Nephron (organoid): ENCODE measurements around the gene SGCB.

ENCODE experiments used
- H3K27ac Mint-ChIP-seq, 3 experiments: 2 replicates each; pipeline ENCODE4 v1.8.0; 2020; ENCODE audit warnings: mixed read lengths in 3 of 3, mild to moderate bottlenecking in 2 of 3, moderate library complexity in 1 of 3
- H3K27me3 Mint-ChIP-seq: 2 replicates; pipeline ENCODE4 v1.8.0; 2021; ENCODE audit warnings: low read depth, mild to moderate bottlenecking, moderate library complexity, mixed read lengths
- H3K36me3 Mint-ChIP-seq: 2 replicates; pipeline ENCODE4 v1.8.0; 2020; ENCODE audit warnings: low read depth, mixed read lengths
- H3K4me1 Mint-ChIP-seq: 2 replicates; pipeline ENCODE4 v1.8.0; 2020; ENCODE audit warnings: mixed read lengths
- H3K4me3 Mint-ChIP-seq, 3 experiments: 2 replicates each; pipeline ENCODE4 v1.8.0; 2020; ENCODE audit warnings: mild to moderate bottlenecking in 3 of 3, mixed read lengths in 3 of 3, moderate library complexity in 2 of 3
- H3K9me3 Mint-ChIP-seq: 2 replicates; pipeline ENCODE4 v1.8.0; 2020; ENCODE audit warnings: mixed read lengths
- TF ChIP-seq, protein P1 (sequence below), 3 experiments: fragments of 200-600 bp; sonication (generic); IDR thresholded peaks; one replicate each; pipeline ENCODE4 v1.5.0; 2021; ENCODE audit warnings: antibody characterized with exemption in 3 of 3; ENCODE audit not compliant: unreplicated experiment in 3 of 3

Gene SGCB

DNA sequence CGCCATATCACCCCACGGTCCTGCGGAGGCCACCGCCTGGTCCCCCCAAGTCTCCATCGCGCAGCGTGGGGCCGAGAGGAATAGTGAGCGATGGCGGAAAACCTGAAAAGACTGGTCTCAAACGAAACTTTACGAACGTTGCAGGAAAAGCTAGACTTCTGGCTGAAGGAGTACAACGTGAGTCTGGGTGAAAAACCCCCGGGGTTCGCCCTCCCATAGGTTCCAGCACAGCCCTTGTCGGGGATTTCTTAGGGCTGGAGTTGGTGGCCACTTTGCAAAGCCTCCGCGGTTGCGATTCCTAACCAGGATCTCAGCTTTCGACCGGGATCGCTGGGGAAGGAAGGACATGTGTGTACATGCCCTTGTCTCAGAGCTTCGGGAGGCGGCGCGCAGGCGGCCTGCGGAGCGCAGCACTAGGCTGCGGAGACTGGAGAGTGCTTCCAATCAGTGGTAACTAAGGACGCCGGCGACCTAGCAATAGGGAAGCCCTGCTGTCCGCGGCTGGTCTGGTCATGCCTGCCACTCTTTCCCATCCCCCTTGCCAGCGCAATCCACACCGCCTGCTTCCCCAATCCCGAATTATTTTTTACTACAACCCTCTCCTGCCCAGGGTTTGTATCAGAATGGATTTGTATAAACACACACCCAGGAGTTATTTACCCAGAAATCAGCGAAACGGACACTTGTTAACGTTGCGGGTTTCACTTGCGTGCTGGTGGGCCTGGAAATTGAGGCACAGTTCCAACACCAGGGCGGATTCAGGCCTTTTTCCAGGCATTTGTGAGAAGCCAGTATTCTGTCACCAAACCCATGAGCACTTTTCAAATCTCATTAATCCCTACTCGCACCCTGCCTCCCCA is 13.7 kb upstream of the SGCB start:
- no peaks in the 10 kb centered on the region for H3K4me1 Mint-ChIP-seq
- TF ChIP-seq, protein P1, sequence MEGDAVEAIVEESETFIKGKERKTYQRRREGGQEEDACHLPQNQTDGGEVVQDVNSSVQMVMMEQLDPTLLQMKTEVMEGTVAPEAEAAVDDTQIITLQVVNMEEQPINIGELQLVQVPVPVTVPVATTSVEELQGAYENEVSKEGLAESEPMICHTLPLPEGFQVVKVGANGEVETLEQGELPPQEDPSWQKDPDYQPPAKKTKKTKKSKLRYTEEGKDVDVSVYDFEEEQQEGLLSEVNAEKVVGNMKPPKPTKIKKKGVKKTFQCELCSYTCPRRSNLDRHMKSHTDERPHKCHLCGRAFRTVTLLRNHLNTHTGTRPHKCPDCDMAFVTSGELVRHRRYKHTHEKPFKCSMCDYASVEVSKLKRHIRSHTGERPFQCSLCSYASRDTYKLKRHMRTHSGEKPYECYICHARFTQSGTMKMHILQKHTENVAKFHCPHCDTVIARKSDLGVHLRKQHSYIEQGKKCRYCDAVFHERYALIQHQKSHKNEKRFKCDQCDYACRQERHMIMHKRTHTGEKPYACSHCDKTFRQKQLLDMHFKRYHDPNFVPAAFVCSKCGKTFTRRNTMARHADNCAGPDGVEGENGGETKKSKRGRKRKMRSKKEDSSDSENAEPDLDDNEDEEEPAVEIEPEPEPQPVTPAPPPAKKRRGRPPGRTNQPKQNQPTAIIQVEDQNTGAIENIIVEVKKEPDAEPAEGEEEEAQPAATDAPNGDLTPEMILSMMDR (IDR thresholded peaks at IDR 0.05; ENCODE audit: unreplicated experiment in 3 of 3), result no peak
- H3K9me3 Mint-ChIP-seq, result peaks cover 22% of the 10 kb centered on the region
- no peaks in the 10 kb centered on the region for H3K36me3 Mint-ChIP-seq
- peak overlapping the region; percentile 87 to 92 (median 91) for H3K4me3 Mint-ChIP-seq
- H3K27ac Mint-ChIP-seq, result peak overlapping the region; percentile 34 to 78 (median 68)
- H3K27me3 Mint-ChIP-seq, result peaks cover 50% of the 10 kb centered on the region

DNA sequence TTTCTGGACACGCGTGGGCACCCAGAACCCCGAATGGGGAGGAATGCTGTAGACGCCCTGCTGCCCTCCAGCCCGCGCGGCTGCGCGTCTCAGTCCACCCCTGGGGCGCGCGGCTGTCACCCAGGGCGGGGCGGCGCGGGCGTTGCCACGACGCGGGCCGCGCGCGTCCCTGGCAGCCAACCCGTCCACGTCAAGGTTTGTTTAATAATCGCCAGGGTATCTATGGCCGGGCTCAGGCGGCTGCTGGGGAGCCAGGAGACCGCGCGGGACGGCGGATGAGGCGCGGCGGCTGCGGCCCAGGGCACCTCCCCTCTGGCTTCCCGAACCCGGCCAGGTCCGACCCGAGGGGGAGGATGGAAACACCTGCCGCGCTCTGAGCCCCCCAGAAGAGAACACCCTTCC is 13.1 kb upstream of the SGCB start, which contains the start of gene SPATA18:
Gene SPATA18 (plus strand): TSS at position 92 of the 402 bp plus-strand sequence. CDS start 401 bp downstream, outside the sequence.
- peaks cover 50% of the 10 kb centered on the region for H3K27me3 Mint-ChIP-seq
- peak within 1 kb of the TSS; percentile 34 to 78 (median 68) for H3K27ac Mint-ChIP-seq
- TF ChIP-seq, protein P1 (IDR thresholded peaks at IDR 0.05; ENCODE audit: unreplicated experiment in 3 of 3), result no peak
- no peaks in the 10 kb centered on the region for H3K4me1 Mint-ChIP-seq
- peaks cover 22% of the 10 kb centered on the region for H3K9me3 Mint-ChIP-seq
- H3K4me3 Mint-ChIP-seq, result peak within 1 kb of the TSS; percentile 87 to 92 (median 91)
- H3K36me3 Mint-ChIP-seq, result no peaks in the 10 kb centered on the region

DNA sequence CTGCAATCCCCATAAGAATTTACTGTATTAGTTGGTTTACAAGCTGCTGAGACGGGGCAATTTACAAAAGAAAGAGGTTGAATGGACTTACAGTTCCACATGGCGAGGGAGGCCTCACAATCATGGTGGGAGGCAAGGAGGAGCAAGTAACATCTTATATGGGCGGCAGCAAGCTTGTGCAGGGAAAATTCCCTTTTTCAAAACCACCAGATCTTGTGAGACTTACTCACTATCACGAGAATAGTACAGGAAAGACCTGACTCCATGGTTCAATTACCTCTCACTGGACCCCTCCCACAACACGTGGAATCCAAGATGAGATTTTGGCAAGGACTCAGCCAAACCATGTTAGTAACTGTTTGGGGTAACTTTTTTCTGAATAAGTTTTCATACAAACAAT is 11.2 kb upstream of the SGCB start:
- Mint-ChIP-seq H3K4me1 (no peaks in the 10 kb centered on the region), H3K36me3 (no peaks in the 10 kb centered on the region), H3K4me3 (peak overlapping the region in 2 of 3 experiments; percentile 34 to 54), H3K9me3 (peaks cover 22% of the 10 kb centered on the region), H3K27ac (no peak overlapping the region), H3K27me3 (peaks cover 50% of the 10 kb centered on the region)
- TF ChIP-seq, protein P1 (IDR thresholded peaks at IDR 0.05; ENCODE audit: unreplicated experiment in 3 of 3), result no peak

DNA sequence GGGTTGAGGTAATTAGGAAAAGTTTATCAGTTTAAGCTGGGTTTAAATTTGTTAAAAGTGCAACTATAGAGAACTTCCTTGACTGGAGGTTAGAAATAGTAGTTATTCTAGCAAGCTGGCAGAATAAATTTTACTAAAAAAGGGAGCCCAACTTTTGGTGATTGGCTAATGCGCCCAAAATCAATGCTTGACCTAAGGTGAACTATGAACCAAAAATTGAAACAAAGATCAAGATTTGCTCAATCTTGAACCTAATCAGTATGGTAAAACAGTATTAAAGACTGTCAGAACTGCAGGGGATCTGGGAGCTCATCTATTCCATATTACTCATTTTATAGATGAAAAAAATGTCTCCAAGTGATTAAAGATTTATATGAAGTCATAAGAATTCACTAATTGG is 6.9 kb upstream of the SGCB start:
- Mint-ChIP-seq H3K27ac (no peak overlapping the region), H3K9me3 (peaks cover 7% of the 10 kb centered on the region), H3K4me1 (no peaks in the 10 kb centered on the region), H3K36me3 (no peaks in the 10 kb centered on the region), H3K4me3 (no peak overlapping the region), H3K27me3 (peaks cover 22% of the 10 kb centered on the region)
- TF ChIP-seq, protein P1 (IDR thresholded peaks at IDR 0.05; ENCODE audit: unreplicated experiment in 3 of 3), result no peak

DNA sequence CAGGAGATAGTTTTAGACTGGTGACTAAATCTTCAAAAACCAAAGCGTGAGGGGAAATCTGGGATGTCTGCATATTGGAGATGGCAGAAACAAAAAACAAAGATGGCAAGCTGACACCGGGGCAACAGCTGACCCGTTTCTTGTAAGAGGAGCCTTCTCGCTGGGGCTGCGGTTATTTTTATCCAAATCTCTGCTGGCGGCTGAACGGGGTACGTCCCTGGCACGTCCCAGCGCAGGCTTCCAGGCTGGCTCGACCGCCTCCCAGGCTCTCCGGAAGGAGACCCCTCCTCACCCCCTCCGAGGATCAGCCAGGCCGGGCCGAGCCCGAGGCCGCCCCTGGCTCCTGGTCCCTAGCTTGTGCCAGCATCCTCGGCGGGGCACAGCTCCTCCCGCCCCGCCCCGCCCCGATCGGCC is 403 bp downstream of the SGCB start:
- Mint-ChIP-seq H3K9me3 (no peaks in the 10 kb centered on the region), H3K27ac (peak overlapping the region; percentile 96 to 100 (median 97)), H3K4me3 (peak overlapping the region; percentile 87 to 98 (median 96)), H3K36me3 (peaks cover 10% of the 10 kb centered on the region), H3K4me1 (peaks cover 38% of the 10 kb centered on the region), H3K27me3 (peaks cover 6% of the 10 kb centered on the region)
- TF ChIP-seq, protein P1 (IDR thresholded peaks at IDR 0.05; ENCODE audit: unreplicated experiment in 3 of 3), result no peak
